ENCODE data around the gene USP9X.
A peak's percentile ranks its signal among the peaks of the same experiment; 100 is the strongest.
"Not testable (repeated sequence)": the region's sequence is repeated elsewhere in the genome, so short reads cannot be mapped to it uniquely, and the experiment has no call there.

USP9X gene

DNA sequence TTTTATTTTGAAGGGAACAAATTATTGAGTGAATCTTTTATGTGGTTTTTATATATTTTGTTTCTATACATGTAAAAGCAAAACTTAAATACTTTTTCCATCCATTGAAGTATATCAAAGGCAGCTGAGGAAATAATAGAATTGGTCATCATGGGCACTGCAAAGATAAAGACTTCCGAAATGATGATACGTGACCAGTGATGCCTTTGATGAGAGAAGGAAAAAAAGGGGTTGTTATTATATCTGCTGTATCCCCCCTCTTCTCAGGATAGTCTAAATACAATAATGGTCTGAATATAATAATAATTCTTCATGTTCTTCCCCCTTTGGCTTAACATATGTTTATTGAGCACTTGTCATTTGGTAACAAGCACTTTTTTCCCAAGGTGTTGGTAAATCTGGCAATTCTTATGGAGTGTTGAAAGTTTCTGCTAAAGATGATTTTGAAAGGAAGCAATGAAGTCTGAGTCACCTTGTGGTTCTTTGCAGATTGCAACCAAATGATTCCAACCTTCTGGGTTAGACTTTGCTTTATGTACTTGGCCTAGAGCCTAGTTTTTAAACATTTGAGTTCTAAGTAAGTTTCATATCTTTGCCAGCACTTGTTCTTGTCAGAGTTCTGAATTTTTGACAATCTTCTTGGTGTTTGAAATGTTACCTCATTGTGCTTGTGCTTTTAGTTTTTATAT, 60.8 kb downstream of the USP9X start:
- TF ChIP-seq, protein P1, sequence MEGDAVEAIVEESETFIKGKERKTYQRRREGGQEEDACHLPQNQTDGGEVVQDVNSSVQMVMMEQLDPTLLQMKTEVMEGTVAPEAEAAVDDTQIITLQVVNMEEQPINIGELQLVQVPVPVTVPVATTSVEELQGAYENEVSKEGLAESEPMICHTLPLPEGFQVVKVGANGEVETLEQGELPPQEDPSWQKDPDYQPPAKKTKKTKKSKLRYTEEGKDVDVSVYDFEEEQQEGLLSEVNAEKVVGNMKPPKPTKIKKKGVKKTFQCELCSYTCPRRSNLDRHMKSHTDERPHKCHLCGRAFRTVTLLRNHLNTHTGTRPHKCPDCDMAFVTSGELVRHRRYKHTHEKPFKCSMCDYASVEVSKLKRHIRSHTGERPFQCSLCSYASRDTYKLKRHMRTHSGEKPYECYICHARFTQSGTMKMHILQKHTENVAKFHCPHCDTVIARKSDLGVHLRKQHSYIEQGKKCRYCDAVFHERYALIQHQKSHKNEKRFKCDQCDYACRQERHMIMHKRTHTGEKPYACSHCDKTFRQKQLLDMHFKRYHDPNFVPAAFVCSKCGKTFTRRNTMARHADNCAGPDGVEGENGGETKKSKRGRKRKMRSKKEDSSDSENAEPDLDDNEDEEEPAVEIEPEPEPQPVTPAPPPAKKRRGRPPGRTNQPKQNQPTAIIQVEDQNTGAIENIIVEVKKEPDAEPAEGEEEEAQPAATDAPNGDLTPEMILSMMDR (IDR thresholded peaks at IDR 0.05; ENCODE audit: low read depth, low read length): no peak; the same call in 1 of the 2 replicates
- DNase-seq (ENCODE audit: extremely low read depth, low read depth): peak; percentile 59

DNA sequence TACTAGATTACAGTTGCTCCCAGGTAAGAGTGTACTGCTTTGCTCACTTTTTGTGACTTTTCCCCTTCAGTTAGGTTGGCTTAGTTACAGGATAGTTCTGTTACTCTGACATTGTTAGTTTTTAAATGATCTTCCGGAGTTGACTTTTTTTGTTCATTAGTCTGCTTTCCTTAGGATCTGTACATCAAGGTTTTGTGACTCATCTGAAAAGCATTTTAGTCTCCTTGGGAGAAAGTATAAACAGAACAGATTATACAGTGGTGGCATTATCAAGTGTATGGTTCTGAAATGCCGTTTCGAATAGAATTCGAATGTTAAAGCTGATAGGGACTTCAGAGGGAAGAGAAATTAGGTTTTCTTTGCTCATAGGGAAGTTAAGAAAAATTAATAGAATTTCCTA, 63.3 kb downstream of the USP9X start:
- DNase-seq (ENCODE audit: extremely low read depth, low read depth): no peak
- TF ChIP-seq, protein P1 (IDR thresholded peaks at IDR 0.05; ENCODE audit: low read depth, low read length): no peak

DNA sequence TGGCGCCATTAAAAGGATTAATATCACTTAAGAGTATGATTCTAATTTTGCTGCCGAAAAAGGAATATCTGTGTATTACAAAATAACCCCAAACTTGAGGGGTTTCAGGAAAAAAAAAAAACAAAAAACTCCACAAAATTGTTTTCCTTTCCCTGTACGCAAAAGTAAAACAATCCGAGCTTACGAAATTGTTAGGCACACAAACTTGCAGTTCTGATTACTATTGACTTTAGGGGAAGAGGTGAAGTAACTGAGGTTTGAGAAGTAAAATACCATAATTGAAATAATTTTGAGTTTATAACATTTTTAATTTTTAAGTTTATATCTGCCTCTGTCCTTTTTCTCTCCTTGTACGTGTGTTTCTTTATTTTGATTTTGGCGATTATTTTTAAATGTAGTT, 64.8 kb downstream of the USP9X start:
- DNase-seq (ENCODE audit: extremely low read depth, low read depth): no peak
- TF ChIP-seq, protein P1 (IDR thresholded peaks at IDR 0.05; ENCODE audit: low read depth, low read length): no peak

DNA sequence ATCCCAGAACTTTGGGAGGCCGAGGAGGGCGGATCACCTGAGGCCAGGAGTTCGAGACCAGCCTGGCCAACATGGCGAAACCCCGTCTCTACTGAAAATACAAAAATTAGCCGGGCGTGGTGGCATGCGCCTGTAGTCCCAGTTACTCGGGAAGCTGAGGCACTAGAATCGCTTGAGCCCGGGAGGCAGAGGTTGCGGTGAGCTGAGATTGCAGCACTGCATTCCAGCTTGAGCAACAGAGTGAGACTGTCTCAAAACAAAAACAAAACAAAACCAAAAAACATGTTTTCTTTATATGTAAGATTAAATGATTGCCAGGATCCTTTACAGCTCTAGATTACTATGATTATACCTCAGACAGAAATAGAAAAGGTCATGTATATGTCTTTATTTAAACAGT, 66.5 kb downstream of the USP9X start:
- not testable (repeated sequence) for DNase-seq (ENCODE audit: extremely low read depth, low read depth)

DNA sequence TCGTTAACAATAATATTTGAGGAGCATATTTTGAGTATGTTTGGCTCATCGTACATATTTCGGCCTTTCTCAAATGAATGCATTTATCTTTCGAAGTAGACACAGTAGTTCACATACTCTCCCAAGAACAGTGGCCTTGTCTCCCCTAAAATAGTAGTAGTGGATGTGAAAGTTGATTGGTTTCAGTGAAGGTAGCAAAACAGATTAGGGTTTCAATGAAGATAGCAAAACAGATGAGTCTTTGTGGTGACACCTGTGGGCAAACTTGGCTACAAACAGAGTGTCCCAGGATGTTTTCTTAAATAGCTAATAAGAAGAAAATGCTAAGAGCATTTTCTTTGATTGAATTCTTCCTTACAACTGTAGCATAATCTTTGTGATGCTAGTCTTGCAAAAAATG, 67.0 kb downstream of the USP9X start:
- no peak for DNase-seq (ENCODE audit: extremely low read depth, low read depth)
- TF ChIP-seq, protein P1 (IDR thresholded peaks at IDR 0.05; ENCODE audit: low read depth, low read length): no peak

DNA sequence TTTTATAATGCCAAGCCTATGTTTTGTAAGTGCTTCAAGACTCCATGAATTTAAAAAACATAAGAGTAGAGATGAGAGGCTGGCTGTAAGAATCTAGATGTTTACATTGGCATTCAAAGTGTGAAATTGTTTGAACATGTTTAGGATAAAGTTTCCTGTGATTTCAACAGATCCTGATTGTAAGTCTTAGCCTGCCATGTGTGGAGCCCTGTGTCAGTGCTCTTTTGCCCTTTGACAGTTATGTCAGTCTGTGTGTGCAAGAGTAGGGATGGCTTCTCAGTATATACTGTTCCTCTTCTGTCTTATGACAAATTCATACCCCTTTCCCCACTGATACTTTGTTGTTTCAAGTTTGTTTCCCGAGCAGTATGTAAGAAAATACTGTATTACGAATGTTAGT, 68.2 kb downstream of the USP9X start:
- DNase-seq (ENCODE audit: extremely low read depth, low read depth): no peak
- TF ChIP-seq, protein P1 (IDR thresholded peaks at IDR 0.05; ENCODE audit: low read depth, low read length): no peak

DNA sequence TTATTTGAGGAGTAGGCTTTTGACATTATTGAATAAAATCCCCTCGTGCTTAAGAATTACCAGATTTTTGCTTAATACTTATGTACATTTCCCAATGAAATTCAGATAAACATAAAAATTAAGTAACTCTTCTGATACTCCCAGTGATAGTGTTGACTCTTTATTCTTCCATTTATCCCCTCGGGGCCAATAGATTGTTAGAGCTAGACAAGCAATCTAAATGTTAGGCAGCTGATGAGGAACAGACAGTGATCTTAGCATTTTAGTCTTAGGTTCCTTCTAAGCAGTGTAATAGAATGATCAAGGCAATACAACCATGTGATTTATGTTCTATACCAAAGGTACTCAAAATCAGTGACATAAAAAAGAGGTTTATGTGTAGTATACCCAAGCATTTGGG, 68.7 kb downstream of the USP9X start:
- TF ChIP-seq, protein P1 (IDR thresholded peaks at IDR 0.05; ENCODE audit: low read depth, low read length): no peak
- no peak for DNase-seq (ENCODE audit: extremely low read depth, low read depth)

DNA sequence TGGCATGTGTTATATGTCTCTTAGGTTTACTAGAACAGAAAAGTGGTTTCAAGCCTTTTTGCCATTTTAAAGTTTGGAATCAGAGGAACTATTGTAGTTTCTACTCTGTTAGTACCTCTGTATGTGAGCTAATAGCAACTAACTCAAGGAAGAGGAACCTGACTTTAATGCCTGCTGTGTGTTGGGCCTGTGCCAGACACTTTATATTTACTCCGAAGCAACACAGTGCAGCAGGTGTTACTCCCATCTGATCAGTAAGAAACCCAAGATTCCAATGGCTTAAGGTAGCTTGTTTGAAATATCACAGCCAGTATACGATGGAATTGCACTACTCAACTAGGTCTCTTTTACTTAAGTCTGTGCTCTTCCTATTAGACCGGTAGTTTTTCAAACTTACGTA, 79.2 kb downstream of the USP9X start:
- TF ChIP-seq, protein P1 (IDR thresholded peaks at IDR 0.05; ENCODE audit: low read depth, low read length): no peak
- DNase-seq (ENCODE audit: extremely low read depth, low read depth): no peak
